8988T (cell line): ENCODE measurements around the gene ASF1B.

Experiments
- DNase-seq: peaks from one replicate; pipeline ENCODE4 v3.0.0; 2011

ASF1B gene

DNA sequence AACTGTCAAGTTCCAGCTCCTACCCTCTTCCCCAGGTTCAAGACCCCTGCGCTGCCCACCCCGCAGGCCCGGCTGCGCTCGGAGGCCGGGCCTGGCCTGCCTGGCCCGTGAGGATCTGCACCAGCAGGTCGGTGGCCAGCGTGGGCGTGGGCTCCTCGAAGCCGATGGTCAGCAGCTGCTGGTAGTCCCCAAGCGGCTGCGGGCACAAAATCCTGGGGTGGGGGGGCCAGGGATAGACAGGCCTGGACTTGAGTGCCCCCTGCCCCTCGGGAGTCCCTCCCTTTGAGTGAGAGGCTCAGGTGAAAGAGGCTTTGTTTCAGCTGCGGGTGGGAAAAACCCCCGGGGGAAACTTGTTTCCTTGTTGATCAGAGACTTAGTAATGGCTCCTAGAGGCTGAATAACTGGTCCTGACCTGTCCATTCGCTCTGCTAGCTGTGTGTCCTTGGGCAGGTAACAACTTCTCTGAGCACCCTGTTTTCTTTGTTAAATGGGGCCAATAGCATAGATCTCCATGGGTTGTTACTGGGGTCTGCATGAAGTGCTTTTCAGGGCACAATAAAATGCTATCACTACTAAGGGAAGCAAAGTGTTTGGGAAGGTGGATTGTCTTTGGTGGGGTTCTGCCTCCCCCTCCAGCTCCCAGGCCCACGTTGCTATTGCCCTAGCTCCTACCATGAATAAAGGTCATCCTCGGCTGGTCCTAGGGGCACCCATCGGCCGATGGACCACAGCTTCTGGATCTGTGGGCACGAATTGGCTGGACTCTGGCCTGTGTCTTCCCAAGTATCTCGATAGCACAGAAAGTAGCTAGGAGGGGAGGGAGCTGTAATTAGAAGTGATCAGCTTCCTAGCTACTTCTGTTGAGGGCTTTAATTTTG is 54.4 kb downstream of the ASF1B start:
- no peak for DNase-seq

DNA sequence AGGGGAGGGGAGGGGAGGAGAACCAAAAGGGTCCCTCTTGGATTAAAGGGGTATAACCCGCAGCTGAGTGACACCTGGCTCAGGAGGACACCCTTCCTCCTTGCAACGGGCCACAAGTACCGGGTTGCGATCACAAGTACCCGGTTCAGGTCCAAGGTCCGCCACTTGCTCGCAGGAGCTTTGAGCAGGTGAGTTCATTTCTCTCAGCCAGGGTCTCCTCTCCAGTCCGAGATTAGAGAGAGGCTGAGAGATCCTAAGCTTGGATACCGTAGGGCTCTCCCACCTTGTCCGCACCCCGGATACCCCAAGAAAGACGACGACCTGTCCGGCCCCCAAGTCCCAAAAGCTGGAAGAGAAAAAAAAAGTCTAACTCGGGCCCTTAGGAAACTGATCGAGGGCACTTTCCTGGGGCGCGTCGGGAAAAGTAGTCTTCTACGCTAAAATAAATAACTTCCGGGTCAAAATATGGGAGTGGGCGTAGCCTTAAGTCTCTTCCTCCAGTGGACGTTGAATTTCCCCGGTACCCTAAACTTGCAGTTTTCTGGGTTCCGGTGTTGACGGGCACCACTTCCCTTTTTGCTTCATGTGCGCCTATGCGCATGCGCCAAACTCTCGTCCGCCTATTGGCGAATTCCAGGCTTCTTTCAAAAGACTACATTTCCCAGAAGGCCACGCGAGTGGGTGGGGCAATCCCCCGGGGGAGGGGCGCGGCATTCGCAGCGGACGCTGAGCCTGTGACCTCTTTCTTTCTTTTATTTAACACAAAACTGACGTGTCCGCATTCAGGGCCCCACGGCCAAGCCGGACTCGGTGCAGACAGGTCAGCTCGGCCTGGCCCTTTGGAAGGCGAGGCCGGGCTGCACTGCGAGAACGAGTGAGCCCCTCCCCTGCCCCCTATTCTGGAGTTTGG is 55.2 kb downstream of the ASF1B start:
- peak; percentile 82 for DNase-seq

DNA sequence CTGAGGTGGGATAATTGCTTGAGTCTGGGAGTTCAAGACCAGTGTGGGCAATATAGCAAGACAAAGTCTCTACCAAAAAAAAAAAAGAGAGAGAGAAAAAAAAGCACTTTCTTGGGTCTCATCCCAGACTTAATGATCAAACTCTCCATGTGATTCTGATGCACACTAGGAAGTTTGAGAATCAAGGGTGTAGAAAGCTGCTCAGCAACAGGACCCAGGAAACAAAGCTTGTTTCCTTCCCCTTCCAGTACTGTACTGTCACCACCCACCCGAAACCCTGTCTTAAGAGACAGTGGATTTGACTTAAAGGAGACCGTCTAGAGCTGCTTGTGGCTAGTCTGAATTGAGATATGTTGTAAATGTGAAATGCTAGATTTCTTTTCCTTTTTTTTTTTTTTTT is 58.0 kb downstream of the ASF1B start:
- no peak for DNase-seq

DNA sequence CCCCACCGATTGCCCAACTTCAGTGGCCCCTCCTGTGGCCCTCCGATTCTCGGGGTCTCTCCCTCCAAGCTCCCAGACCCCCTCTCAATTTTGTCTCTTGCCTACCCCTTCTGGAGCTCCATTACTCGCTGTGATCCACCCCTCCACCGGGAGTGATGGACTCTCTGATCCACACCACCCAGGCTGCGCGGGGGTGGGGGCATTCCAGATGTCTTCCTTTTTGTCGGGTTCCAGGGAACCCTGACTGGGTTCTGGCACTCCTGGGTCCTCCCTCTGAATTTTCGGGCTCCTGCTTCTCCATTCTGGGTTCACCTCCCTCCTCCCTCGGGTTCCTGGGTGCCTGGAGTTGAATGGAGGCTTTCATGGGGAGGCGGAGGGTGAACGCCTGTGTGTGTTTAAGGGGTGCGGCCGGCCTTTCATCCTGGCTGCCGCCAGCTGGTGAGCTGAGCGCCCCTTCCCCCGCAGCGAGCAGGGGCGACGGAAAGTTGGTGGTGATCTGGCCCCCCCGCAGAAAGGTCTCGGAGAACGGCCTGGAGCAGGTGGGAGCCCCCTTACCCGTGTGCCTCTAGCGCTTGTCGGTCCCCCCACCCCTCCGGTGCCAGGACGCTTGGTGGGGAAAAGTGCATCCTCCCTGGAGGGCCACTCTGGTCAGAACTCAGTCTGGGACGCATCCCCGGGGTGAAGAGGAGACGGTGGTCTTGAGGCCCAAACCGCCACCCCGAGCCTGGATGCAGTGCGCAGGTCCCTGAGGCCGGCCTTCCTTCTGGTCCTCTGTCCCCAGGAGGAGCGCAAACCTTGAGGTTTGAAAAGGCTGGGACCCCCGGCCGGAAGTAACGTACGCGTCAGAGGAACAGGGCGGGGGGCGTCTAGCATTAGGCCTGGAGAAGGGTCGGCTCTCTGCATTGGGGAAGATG is 62.2 kb downstream of the ASF1B start:
- no peak for DNase-seq

DNA sequence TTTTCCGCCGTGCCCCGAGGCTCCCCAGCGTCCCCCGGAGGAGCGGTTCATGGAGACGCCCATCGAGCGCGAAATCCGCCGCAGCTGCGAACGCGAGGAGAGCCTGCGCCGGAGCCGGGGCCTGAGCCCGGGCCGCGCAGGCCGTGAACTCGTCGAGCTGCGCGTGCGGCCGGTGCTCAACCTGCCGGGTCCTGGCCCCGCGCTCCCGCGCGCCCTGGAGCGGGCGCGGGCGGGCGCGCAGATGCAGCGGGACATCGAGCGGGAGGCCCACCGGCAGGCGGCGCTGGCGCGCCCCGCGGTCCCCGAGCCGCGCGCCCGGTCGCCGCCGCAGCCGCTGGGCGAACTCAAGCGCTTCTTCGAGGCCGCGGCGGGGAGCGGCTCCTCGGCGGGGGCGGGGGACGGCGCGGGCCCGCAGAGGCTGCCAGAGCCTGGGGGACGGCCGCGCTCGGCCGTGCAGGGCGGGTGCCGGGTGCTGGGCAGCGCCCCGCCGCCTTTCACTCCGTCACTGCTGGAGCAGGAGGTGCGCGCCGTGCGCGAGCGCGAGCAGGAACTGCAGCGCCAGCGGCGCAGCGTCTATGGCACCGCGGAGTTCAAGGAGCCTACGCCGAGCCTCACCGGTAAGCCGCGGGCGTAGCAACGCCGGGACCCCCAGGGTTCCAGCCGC is 63.0 kb downstream of the ASF1B start:
- no peak for DNase-seq

DNA sequence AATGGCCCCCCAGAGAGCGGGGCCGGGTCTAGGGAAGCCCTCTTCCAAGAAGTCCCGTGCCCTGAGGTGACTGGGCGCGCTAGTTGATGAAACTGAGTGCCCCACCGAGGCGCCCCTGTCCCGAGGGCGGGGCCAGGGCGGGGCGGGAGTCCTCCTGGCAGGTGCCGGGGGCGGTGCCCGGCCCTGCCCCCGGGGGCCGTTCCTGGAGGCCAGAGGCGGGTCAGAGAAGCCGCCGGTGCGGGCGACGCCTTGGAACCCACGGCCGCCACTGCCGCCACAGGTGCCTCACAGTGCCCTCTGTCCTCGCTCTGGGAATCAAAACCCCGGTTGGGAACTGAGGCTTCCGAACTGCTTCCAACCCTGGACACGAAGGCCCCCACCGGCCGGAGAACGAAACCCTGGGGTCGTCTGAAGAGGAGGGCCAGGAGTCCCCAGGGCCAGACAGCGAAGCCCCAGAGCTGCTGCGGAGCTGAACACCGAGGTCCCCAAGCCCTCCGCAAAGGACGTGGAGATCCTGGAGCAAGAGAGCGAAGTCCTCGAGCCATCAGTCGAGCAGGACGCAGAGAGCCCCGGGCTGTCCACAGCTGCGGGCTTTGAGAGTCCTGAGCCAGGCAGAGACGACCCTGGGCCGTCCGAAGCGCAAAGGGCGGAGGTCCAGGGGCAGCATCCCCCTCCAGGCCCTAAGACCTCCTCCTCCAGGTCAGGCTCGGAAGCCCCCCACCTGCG is 63.7 kb downstream of the ASF1B start, which contains the start of gene MISP3:
Gene MISP3, plus strand, starts transcription at position 252 of the 726 bp plus-strand sequence. CDS start 524 bp downstream, outside the sequence.
- no peak for DNase-seq

DNA sequence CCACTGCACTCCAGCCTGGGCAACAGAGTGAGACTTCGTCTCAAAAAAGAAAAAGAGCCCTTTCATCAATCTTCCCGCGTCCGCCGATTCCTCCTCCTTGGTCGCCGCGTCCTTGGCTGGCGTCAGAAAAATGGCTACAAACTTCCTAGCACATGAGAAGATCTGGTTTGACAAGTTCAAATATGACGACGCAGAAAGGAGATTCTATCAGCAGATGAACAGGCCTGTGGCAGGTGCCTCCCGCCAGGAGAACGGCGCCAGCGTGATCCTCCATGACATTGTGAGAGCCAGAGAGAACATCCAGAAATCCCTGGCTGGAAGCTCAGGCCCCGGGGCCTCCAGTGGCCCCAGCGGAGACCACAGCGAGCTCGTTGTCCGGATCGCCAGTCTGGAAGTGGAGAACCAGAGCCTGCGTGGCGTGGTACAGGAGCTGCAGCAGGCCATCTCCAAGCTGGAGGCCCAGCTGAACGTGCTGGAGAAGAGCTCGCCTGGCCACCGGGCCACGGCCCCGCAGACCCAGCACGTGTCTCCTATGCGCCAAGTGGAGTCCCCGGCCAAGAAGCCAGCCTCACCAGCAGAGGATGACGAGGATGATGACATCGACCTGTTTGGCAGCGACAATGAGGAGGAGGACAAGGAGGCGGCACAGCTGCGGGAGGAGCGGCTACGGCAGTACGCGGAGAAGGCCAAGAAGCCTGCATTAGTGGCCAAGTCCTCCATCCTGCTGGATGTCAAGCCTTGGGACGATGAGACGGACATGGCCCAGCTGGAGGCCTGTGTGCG is 65.9 kb downstream of the ASF1B start:
- DNase-seq: no peak
